ENCODE measurements around the gene MXRA7.

DNA sequence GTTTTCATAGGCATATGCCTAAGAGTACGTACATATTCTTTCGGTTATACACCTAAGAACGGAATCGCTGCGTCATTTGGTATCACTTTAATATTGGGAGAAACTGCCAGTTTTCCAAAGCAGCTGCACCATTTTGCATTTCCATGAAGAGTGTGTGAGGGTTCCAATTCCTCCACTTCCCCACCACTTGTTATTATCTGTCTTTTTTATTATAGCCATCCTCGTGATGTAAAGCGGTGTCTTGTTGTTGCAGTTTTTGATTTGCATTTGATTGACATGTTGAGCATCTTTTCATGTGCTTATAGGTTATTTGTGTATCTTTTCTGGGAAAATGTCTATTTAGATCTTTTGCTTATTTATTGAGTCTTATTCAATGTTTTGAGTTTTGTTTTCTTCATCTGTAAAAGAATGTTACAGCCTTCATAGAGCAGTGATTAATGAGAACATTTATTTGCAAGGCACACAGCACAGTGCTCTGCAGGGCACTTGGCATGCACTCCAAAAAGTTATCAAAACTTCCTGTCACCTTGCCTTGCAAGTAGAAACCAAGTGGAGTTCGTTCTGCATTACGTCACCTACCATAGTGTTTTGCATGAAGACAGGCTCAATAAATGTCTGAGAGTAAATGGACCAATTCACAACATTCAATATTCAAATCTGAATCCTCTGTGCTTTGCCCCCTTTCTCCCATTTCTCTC lies 40.6 kb downstream of the MXRA7 start:
- TF ChIP-seq, protein P1, sequence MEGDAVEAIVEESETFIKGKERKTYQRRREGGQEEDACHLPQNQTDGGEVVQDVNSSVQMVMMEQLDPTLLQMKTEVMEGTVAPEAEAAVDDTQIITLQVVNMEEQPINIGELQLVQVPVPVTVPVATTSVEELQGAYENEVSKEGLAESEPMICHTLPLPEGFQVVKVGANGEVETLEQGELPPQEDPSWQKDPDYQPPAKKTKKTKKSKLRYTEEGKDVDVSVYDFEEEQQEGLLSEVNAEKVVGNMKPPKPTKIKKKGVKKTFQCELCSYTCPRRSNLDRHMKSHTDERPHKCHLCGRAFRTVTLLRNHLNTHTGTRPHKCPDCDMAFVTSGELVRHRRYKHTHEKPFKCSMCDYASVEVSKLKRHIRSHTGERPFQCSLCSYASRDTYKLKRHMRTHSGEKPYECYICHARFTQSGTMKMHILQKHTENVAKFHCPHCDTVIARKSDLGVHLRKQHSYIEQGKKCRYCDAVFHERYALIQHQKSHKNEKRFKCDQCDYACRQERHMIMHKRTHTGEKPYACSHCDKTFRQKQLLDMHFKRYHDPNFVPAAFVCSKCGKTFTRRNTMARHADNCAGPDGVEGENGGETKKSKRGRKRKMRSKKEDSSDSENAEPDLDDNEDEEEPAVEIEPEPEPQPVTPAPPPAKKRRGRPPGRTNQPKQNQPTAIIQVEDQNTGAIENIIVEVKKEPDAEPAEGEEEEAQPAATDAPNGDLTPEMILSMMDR (conservative IDR thresholded peaks at IDR 0.05) = no peak
- no peak for TF ChIP-seq ZFX (IDR thresholded peaks at IDR 0.05)
